Adrenal gland (tissue), 5 donors: ENCODE results near the gene LMX1B.

ENCODE experiments used
- CTCF ChIP-seq, 6 experiments: fragments of 450-650 bp in 4 of 6; fragments of 200-600 bp in 2 of 6; sonication (generic) in 1 of 6; IDR thresholded peaks; 1 replicate in 5 of 6; 2 replicates in 1 of 6; pipeline versions ENCODE4 v1.5.1 to v1.8.0; 2016 to 2021; ENCODE audit warnings: antibody characterized with exemption in 6 of 6, mild to moderate bottlenecking in 2 of 6, moderate library complexity in 1 of 6
- POLR2A ChIP-seq, 2 donors: fragments of 450-650 bp; IDR thresholded peaks; one replicate each; pipeline ENCODE4 v1.6.1; 2017; ENCODE audit warnings: antibody characterized with exemption in 2 of 2, mild to moderate bottlenecking in 2 of 2, moderate library complexity in 1 of 2
- donor health status: DM: no; HTN: no; CAD: no.

DNA sequence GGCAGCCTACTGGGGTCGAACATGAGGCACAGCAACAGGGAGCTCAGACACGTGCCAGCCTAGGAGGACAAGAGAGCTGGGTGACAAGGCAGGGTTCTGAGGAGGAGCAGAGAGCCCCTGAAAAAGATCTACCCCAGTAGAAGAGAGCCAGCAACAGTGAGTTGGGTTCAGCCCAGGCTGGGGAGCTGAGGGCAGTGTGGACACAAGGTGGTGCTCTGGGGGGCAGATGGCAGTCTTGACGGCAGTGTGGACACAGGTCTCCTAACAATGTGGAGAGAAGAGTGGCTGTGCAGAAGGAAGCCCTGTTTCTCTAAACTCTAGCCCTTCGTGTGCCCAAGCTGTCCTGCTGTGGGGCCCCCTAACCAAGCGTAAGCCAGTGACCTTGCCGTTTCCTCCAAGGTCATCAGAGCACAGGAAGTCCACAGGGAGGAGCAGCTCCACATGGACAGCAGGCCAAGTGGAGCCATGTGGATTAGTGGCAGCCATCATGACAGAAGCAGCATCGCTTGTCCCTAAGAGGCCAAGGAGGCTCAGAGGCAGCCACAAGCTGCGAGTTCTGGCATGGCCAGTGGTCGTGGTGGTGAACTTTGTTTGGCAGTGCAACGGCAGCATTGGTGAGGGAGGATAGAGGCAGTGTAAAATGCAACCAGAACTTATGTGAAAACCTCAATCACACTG, 25.1 kb upstream of the LMX1B start:
- TF ChIP-seq CTCF (IDR thresholded peaks at IDR 0.05) (no peak), POLR2A (IDR thresholded peaks at IDR 0.05) (no peak)
